Tibial nerve (tissue), 4 donors: ENCODE data around the gene CYBRD1. TPM values are rescaled to one million over a fixed set of nuclear protein-coding genes. Genes with fewer than 3 reads are reported as not detected.
A peak's percentile ranks its signal among the peaks of the same experiment; 100 is the strongest.

Experiments
- DNase-seq, 2 donors: peaks; one replicate each; pipeline ENCODE4 v3.0.0-alpha.2; 2019; ENCODE audit warnings: low spot score in 2 of 2
- H3K27ac ChIP-seq, 4 donors: fragments of 200-600 bp; sonication (generic) in 3 of 4; one replicate each; pipeline ENCODE4 v1.5.1; 2017 to 2019; ENCODE audit warnings: mild to moderate bottlenecking in 1 of 4
- H3K27me3 ChIP-seq, 2 donors: fragments of 200-600 bp; sonication (generic) in 1 of 2; one replicate each; pipeline versions ENCODE4 v1.5.1 to v1.6.0; 2017 to 2019
- H3K36me3 ChIP-seq, 3 donors: fragments of 200-600 bp; sonication (generic); one replicate each; pipeline ENCODE4 v1.5.1; 2018 to 2019
- H3K4me1 ChIP-seq, 4 donors: fragments of 200-600 bp; sonication (generic) in 3 of 4; one replicate each; pipeline ENCODE4 v1.5.1; 2017 to 2019
- H3K4me3 ChIP-seq, 4 donors: fragments of 200-600 bp; sonication (generic) in 3 of 4; one replicate each; pipeline ENCODE4 v1.5.1; 2017 to 2019; ENCODE audit warnings: mild to moderate bottlenecking in 1 of 4, moderate library complexity in 1 of 4
- H3K9me3 ChIP-seq, 4 donors: fragments of 200-600 bp; sonication (generic) in 3 of 4; one replicate each; pipeline ENCODE4 v1.5.1; 2017 to 2019
- EP300 ChIP-seq, 2 donors: sonication (generic); formaldehyde crosslinking; IDR thresholded peaks; one replicate each; pipeline ENCODE4 v1.6.1; 2017; ENCODE audit warnings: antibody characterized with exemption in 2 of 2, mild to moderate bottlenecking in 1 of 2
- POLR2A ChIP-seq, 2 donors: fragments of 450-650 bp; IDR thresholded peaks; one replicate each; pipeline ENCODE4 v1.6.1; 2017; ENCODE audit warnings: antibody characterized with exemption in 2 of 2, mild to moderate bottlenecking in 2 of 2, moderate library complexity in 2 of 2
- WGBS, 2 donors: methylation state at CpG; one replicate each; pipeline ENCODE4 v1.1.5; 2018; 5-methylcytosine and 5-hydroxymethylcytosine counted together
- total RNA-seq, 4 donors: library from RNA; depleted of rRNA; stranded (reverse); fragments of >200 nt; gene quantifications; one replicate each; pipeline ENCODE4 v1.1.0, GENCODE V29; 2016
- TF ChIP-seq, protein P1 (sequence below), 5 experiments: fragments of 200-600 bp in 3 of 5; fragments of 450-650 bp in 2 of 5; sonication (generic) in 3 of 5; IDR thresholded peaks; one replicate each; pipeline ENCODE4 v1.5.1; 2016 to 2019; ENCODE audit warnings: antibody characterized with exemption in 5 of 5, mild to moderate bottlenecking in 3 of 5, moderate library complexity in 2 of 5

The CYBRD1 gene, protein sequence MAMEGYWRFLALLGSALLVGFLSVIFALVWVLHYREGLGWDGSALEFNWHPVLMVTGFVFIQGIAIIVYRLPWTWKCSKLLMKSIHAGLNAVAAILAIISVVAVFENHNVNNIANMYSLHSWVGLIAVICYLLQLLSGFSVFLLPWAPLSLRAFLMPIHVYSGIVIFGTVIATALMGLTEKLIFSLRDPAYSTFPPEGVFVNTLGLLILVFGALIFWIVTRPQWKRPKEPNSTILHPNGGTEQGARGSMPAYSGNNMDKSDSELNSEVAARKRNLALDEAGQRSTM
- total RNA-seq: 100 to 1,000 TPM; 215 to 471 (median 401) TPM

GRCh38 chr2:171522052-171522787, at the start of gene CYBRD1:
TSS of gene CYBRD1 (plus strand) at chr2:171522474. CDS start at chr2:171522546, 72 bp downstream.
- no peaks in the 10 kb centered on the region for H3K36me3 ChIP-seq
- peak; percentile 84 to 85 for DNase-seq
- H3K4me3 ChIP-seq: peak within 1 kb of the TSS; percentile 65 to 97 (median 76)
- H3K27ac ChIP-seq: peak within 1 kb of the TSS; percentile 89 to 97 (median 95)
- TF ChIP-seq POLR2A (IDR thresholded peaks at IDR 0.05) (peak; percentile 78 to 89), EP300 (IDR thresholded peaks at IDR 0.05) (peak; percentile 64 to 97)
- TF ChIP-seq, protein P1, sequence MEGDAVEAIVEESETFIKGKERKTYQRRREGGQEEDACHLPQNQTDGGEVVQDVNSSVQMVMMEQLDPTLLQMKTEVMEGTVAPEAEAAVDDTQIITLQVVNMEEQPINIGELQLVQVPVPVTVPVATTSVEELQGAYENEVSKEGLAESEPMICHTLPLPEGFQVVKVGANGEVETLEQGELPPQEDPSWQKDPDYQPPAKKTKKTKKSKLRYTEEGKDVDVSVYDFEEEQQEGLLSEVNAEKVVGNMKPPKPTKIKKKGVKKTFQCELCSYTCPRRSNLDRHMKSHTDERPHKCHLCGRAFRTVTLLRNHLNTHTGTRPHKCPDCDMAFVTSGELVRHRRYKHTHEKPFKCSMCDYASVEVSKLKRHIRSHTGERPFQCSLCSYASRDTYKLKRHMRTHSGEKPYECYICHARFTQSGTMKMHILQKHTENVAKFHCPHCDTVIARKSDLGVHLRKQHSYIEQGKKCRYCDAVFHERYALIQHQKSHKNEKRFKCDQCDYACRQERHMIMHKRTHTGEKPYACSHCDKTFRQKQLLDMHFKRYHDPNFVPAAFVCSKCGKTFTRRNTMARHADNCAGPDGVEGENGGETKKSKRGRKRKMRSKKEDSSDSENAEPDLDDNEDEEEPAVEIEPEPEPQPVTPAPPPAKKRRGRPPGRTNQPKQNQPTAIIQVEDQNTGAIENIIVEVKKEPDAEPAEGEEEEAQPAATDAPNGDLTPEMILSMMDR (IDR thresholded peaks at IDR 0.05): peak in 2 of 5 experiments; percentile 10 to 11
- H3K27me3 ChIP-seq: no peaks in the 10 kb centered on the region
- peaks cover 0 to 48% (median 10%) of the 10 kb centered on the region in 4 donors for H3K4me1 ChIP-seq
- 1 to 2% methylated on average over 34 to 38 of the region's 45 CpGs for WGBS, 2 donors
- no peaks in the 10 kb centered on the region for H3K9me3 ChIP-seq

DNA sequence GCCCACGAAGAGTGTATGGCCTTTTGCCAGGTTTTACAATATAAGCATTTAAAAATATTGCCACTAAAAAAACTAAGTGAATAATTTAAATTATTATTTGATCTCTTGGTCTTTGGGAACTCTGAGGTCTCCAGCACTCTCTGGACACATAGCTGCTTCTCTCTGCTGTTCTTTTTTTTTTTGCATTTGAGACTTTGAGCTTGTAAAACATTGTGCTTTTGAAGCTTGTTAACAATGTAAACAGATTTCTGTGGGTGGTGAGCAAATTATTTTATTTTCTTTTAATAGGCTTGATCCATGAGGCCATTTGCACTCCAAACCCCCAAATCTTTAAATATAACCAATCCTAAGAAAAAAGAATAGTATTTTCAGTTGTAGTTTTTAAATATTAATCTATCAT, 46.3 kb upstream of the CYBRD1 start:
- TF ChIP-seq EP300 (IDR thresholded peaks at IDR 0.05) (no peak), POLR2A (IDR thresholded peaks at IDR 0.05) (no peak)
- TF ChIP-seq, protein P1 (IDR thresholded peaks at IDR 0.05): no peak
- Histone ChIP-seq H3K27me3 (no peaks in the 10 kb centered on the region), H3K27ac (no peak overlapping the region), H3K4me1 (no peaks in the 10 kb centered on the region), H3K36me3 (peaks cover 0 to 73% (median 0%) of the 10 kb centered on the region in 3 donors), H3K9me3 (no peaks in the 10 kb centered on the region), H3K4me3 (no peak overlapping the region)
- DNase-seq: no peak
- 43% methylated on average over 1 of the region's 1 CpG for WGBS, 2 donors

DNA sequence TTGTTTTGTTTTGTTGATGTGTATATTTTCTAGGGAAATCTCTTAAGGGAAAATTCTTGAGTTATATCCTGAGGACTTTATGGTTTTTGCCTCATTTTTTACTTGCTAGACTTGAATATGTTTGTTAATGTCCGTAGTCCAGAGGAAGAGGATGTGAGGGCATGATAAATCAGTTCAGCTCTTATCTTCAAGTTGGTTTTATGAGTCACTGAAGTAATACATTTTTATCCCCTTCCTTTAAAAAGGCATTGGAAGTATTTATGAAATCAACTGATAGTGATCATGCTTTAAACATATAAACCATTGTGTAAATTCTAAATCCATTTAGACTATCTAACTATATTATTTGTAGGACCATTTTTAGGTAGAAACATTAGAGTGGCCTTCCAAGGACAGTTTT, 43.9 kb upstream of the CYBRD1 start:
- no peak overlapping the region for H3K4me3 ChIP-seq
- no peak overlapping the region for H3K27ac ChIP-seq
- TF ChIP-seq EP300 (IDR thresholded peaks at IDR 0.05) (no peak), POLR2A (IDR thresholded peaks at IDR 0.05) (no peak)
- H3K4me1 ChIP-seq: peaks cover 0 to 5% (median 0%) of the 10 kb centered on the region in 4 donors
- no peak for DNase-seq
- WGBS, 2 donors: 75 to 89% methylated on average over 1 of the region's 1 CpG
- peaks cover 0 to 63% (median 0%) of the 10 kb centered on the region in 3 donors for H3K36me3 ChIP-seq
- no peaks in the 10 kb centered on the region for H3K9me3 ChIP-seq
- H3K27me3 ChIP-seq: no peaks in the 10 kb centered on the region

DNA sequence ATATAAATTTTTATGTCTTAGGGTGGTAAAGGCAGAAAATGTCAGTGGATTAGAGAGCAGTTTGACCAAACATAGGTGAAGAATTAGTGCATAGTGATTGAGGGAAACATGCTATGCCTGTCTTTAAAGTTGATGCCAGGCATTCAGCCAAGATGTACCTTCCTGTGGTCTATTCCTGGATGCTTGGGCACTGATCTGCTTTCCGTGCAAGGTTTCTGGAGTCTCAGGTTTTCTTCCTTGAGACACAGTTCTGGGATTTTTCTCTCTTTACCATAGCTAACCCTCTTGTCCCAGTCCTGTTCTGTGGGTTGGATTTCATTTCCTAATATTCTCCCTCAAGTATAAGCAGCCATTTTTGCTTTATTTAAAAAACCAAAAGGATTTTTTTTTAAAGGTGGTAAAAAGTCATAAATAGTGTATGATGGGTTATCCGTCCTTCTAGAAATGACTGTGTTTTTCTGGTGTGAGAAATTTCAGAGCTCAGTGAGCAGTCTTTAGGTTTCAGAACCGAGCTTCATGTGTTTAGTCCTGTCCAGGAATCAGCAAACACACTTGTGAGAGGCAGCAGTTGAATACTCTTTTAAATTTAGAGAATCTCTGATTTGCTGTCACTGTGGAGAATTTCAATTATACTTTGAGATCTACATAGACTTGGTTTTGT, 43.0 kb upstream of the CYBRD1 start:
- Histone ChIP-seq H3K9me3 (no peaks in the 10 kb centered on the region), H3K4me1 (peaks cover 0 to 5% (median 0%) of the 10 kb centered on the region in 4 donors), H3K36me3 (peaks cover 0 to 54% (median 0%) of the 10 kb centered on the region in 3 donors), H3K27me3 (no peaks in the 10 kb centered on the region), H3K4me3 (no peak overlapping the region), H3K27ac (no peak overlapping the region)
- DNase-seq: no peak
- TF ChIP-seq EP300 (IDR thresholded peaks at IDR 0.05) (no peak), POLR2A (IDR thresholded peaks at IDR 0.05) (no peak)
- TF ChIP-seq, protein P1 (IDR thresholded peaks at IDR 0.05): no peak
- whole genome bisulfite sequencing, 2 donors: 89 to 90% methylated on average over 3 of the region's 3 CpGs

DNA sequence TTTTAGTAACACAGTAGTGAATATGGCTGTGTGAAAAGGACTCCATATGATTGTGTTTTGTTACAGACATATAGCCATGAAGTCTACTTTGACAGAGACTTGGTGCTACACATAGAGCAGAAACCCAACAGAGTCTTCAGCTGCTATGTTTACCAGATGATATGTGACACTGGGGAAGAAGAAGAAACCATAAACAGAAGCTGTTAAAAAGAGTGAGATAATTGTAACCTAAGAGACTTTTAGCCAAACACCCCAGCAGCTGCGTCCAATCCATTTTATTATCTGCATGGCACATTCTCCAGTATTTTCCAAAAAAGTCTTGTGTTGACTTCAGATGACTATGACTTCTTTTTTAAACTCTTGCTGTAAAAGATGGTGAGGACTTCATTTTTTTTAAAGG, 41.4 kb upstream of the CYBRD1 start:
- Histone ChIP-seq H3K27me3 (no peaks in the 10 kb centered on the region), H3K36me3 (peaks cover 0 to 38% (median 0%) of the 10 kb centered on the region in 3 donors), H3K4me3 (no peak overlapping the region), H3K4me1 (peaks cover 0 to 5% (median 0%) of the 10 kb centered on the region in 4 donors), H3K9me3 (no peaks in the 10 kb centered on the region), H3K27ac (no peak overlapping the region)
- WGBS, 2 donors: 95 to 98% methylated on average over 1 of the region's 1 CpG
- no peak for DNase-seq
- TF ChIP-seq POLR2A (IDR thresholded peaks at IDR 0.05): no peak
- TF ChIP-seq EP300 (IDR thresholded peaks at IDR 0.05): no peak
- TF ChIP-seq, protein P1 (IDR thresholded peaks at IDR 0.05): no peak
